SU-DHL-6 (cell line): ENCODE data around the gene EPB41L4A.

Experiments
- H2AFZ ChIP-seq: fragments of 200-600 bp; sonication (generic); 2 replicates; pipeline ENCODE4 v1.6.1; 2014; ENCODE audit warnings: low read depth, mild to moderate bottlenecking, moderate library complexity, mixed read lengths, antibody characterized with exemption, low read length; ENCODE audit not compliant: severe bottlenecking
- H3F3A ChIP-seq: fragments of 200-600 bp; shearing (Covaris generic); 2 replicates; pipeline ENCODE4 v1.6.0; 2016; ENCODE audit warnings: antibody characterized with exemption, mild to moderate bottlenecking; ENCODE audit not compliant: insufficient read depth
- H3K27ac ChIP-seq: fragments of 200-600 bp; sonication (generic); 2 replicates; pipeline ENCODE4 v1.5.1; 2016; ENCODE audit warnings: low read depth, mild to moderate bottlenecking, low read length, moderate library complexity, mixed read lengths
- H3K27me3 ChIP-seq: fragments of 200-600 bp; sonication (generic), shearing (Covaris generic); 2 replicates; pipeline ENCODE4 v1.6.0; 2014; ENCODE audit warnings: mild to moderate bottlenecking, low read length
- H3K36me3 ChIP-seq: fragments of 200-600 bp; sonication (generic); 2 replicates; pipeline ENCODE4 v1.6.1; 2014; ENCODE audit warnings: mild to moderate bottlenecking, low read length, mixed read lengths
- H3K4me2 ChIP-seq: fragments of 300-600, 200-600 bp; shearing (Covaris generic), sonication (generic); 2 replicates; pipeline ENCODE4 v1.6.0; 2014; ENCODE audit warnings: low read length, low read depth, mild to moderate bottlenecking; ENCODE audit not compliant: poor library complexity, severe bottlenecking
- H3K4me3 ChIP-seq: fragments of 200-600 bp; sonication (generic); 2 replicates; pipeline ENCODE4 v1.5.1; 2014; ENCODE audit warnings: antibody characterized with exemption, low read length, mild to moderate bottlenecking, mixed read lengths; ENCODE audit not compliant: insufficient read depth, poor library complexity, severe bottlenecking
- H3K79me2 ChIP-seq: fragments of 200-600 bp; sonication (generic); 2 replicates; pipeline ENCODE4 v1.6.1; 2014; ENCODE audit warnings: mild to moderate bottlenecking, low read length, moderate library complexity; ENCODE audit not compliant: insufficient read depth
- H3K9ac ChIP-seq: fragments of 200-600 bp; sonication (generic); 2 replicates; pipeline ENCODE4 v1.7.0; 2014; ENCODE audit warnings: mild to moderate bottlenecking, low read length
- H3K9me2 ChIP-seq: fragments of 200-600 bp; sonication (generic); replicated peaks from 2 replicates; pipeline ENCODE4 v1.6.1; 2014; ENCODE audit warnings: low read length; ENCODE audit not compliant: insufficient read depth
- H3K9me3 ChIP-seq: fragments of 200-600 bp; sonication (generic); 2 replicates; pipeline ENCODE4 v1.6.1; 2014; ENCODE audit warnings: low read length, mixed read lengths; ENCODE audit not compliant: insufficient read depth
- H4K20me1 ChIP-seq: fragments of 200-600 bp; sonication (generic); 2 replicates; pipeline ENCODE4 v1.6.1; 2014; ENCODE audit warnings: low read depth, mild to moderate bottlenecking, antibody characterized with exemption, low read length, moderate library complexity, mixed read lengths
- CTCF ChIP-seq: fragments of 200-600 bp; sonication (generic); IDR thresholded peaks from one replicate; pipeline ENCODE4 v1.5.1; 2017; ENCODE audit warnings: antibody characterized with exemption, mild to moderate bottlenecking, low read length, moderate library complexity; ENCODE audit not compliant: insufficient read depth, poor library complexity, severe bottlenecking
- EZH2phosphoT487 ChIP-seq: fragments of 200-600 bp; sonication (generic), shearing (Covaris generic); conservative IDR thresholded peaks from 2 replicates; pipeline ENCODE4 v1.6.1; 2018; ENCODE audit warnings: mild to moderate bottlenecking, antibody characterized with exemption, low read length, moderate library complexity, mixed read lengths

The EPB41L4A gene

GRCh38 chr5:112179290-112179689, 239.8 kb downstream of the EPB41L4A start:
- TF ChIP-seq EZH2phosphoT487, result no peak
- no peak for TF ChIP-seq CTCF
- no peaks in the 10 kb centered on the region for H3K27me3 ChIP-seq
- no peak overlapping the region for H3K4me3 ChIP-seq
- no peak overlapping the region for H3K27ac ChIP-seq
- H3K79me2 ChIP-seq, result no peaks in the 10 kb centered on the region
- H4K20me1 ChIP-seq, result no peaks in the 10 kb centered on the region; the same call in 1 of the 2 replicates
- H3K9ac ChIP-seq, result no peak overlapping the region
- H2AFZ ChIP-seq, result no peak overlapping the region
- H3K9me3 ChIP-seq, result no peaks in the 10 kb centered on the region
- H3F3A ChIP-seq, result no peaks in the 10 kb centered on the region
- H3K9me2 ChIP-seq, result no peaks in the 10 kb centered on the region
- no peak overlapping the region for H3K4me2 ChIP-seq
- no peaks in the 10 kb centered on the region for H3K36me3 ChIP-seq

- no peak overlapping the region for H3K4me3 ChIP-seq
- no peak overlapping the region for H3K9ac ChIP-seq
- no peaks in the 10 kb centered on the region for H3K36me3 ChIP-seq
- H3K9me2 ChIP-seq, result no peaks in the 10 kb centered on the region
- H3K27ac ChIP-seq, result no peak overlapping the region
- H3K9me3 ChIP-seq, result no peaks in the 10 kb centered on the region
- H3K79me2 ChIP-seq, result no peaks in the 10 kb centered on the region
- no peaks in the 10 kb centered on the region; the same call in 1 of the 2 replicates for H4K20me1 ChIP-seq
- H3F3A ChIP-seq, result peaks cover under 1% of the 10 kb centered on the region; the same call in 1 of the 2 replicates
- peak overlapping the region; percentile 68 for H2AFZ ChIP-seq
- H3K27me3 ChIP-seq, result no peaks in the 10 kb centered on the region
- peak overlapping the region; percentile 21 for H3K4me2 ChIP-seq
- peak; percentile 53 for TF ChIP-seq CTCF
- TF ChIP-seq EZH2phosphoT487, result no peak
These were observed 244.0 kb downstream of the EPB41L4A start for GRCh38 chr5:112174959-112175594.

GRCh38 chr5:112165897-112166737, 253.0 kb downstream of the EPB41L4A start:
- peaks cover 26% of the 10 kb centered on the region for H3K36me3 ChIP-seq
- no peak overlapping the region for H2AFZ ChIP-seq
- no peak overlapping the region for H3K27ac ChIP-seq
- no peak overlapping the region for H3K9ac ChIP-seq
- H3K9me3 ChIP-seq, result no peaks in the 10 kb centered on the region
- TF ChIP-seq CTCF (no peak), EZH2phosphoT487 (no peak)
- H3K79me2 ChIP-seq, result peaks cover 17% of the 10 kb centered on the region
- H3K4me3 ChIP-seq, result no peak overlapping the region
- H4K20me1 ChIP-seq, result peaks cover 6% of the 10 kb centered on the region; the same call in 1 of the 2 replicates
- H3K27me3 ChIP-seq, result no peaks in the 10 kb centered on the region
- H3K4me2 ChIP-seq, result no peak overlapping the region
- H3F3A ChIP-seq, result peaks cover 60% of the 10 kb centered on the region
- H3K9me2 ChIP-seq, result no peaks in the 10 kb centered on the region
